Measurements from ENCODE around the gene TFF2. TPM values are rescaled to one million over a fixed set of nuclear protein-coding genes. Genes with fewer than 3 reads are reported as not detected.

The TFF2 gene
- total RNA-seq, 4 donors from 2014 or later, result not detected

DNA sequence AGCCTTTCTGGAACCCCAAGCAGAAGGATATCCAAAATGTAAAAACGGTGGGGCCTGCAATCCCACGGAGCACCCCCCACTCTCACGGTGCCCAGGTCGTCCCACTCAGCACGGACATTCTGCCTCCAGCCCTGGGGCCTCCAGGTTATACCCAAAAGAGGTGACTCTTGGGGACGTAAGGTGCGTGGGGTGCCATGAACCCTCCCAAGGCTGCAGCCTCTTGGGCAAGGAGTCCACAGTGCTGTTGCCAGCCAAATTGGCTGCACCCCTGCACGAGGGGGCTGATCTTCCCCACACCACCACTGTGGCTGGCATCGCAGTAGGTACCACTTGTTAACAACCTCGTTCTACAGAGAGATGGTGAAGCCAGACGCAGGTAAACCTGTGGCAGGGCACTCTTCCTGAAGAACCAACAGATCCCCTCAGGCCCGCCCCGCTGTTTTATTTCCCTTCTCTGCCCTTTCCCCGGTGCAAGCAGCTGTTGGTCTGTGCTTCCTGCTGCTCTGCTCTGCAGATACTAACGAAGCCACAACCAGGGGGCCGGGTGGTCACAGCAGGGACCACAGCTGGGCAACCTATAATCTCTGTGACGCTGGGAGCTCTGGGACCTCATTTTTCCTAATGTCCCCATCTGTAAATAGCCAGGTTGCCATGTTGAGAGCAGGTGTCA is 44.3 kb downstream of the TFF2 start:
- 74 to 75% methylated on average over 13 to 17 of the region's 17 CpGs for WGBS, 2 donors
- no peak for DNase-seq (ENCODE audit: low spot score in 2 of 2)
- Histone ChIP-seq H3K27me3 (peaks cover 0 to 28% of the 10 kb centered on the region in 2 donors), H3K9me3 (no peaks in the 10 kb centered on the region), H3K4me1 (peaks cover 0 to 15% (median 0%) of the 10 kb centered on the region in 4 donors), H3K36me3 (no peaks in the 10 kb centered on the region), H3K27ac (no peak overlapping the region), H3K4me3 (no peak overlapping the region)
- no peak for TF ChIP-seq EP300 (IDR thresholded peaks at IDR 0.05)
- TF ChIP-seq POLR2A (IDR thresholded peaks at IDR 0.05), result no peak
- TF ChIP-seq, protein P1, sequence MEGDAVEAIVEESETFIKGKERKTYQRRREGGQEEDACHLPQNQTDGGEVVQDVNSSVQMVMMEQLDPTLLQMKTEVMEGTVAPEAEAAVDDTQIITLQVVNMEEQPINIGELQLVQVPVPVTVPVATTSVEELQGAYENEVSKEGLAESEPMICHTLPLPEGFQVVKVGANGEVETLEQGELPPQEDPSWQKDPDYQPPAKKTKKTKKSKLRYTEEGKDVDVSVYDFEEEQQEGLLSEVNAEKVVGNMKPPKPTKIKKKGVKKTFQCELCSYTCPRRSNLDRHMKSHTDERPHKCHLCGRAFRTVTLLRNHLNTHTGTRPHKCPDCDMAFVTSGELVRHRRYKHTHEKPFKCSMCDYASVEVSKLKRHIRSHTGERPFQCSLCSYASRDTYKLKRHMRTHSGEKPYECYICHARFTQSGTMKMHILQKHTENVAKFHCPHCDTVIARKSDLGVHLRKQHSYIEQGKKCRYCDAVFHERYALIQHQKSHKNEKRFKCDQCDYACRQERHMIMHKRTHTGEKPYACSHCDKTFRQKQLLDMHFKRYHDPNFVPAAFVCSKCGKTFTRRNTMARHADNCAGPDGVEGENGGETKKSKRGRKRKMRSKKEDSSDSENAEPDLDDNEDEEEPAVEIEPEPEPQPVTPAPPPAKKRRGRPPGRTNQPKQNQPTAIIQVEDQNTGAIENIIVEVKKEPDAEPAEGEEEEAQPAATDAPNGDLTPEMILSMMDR (IDR thresholded peaks at IDR 0.05), result no peak

DNA sequence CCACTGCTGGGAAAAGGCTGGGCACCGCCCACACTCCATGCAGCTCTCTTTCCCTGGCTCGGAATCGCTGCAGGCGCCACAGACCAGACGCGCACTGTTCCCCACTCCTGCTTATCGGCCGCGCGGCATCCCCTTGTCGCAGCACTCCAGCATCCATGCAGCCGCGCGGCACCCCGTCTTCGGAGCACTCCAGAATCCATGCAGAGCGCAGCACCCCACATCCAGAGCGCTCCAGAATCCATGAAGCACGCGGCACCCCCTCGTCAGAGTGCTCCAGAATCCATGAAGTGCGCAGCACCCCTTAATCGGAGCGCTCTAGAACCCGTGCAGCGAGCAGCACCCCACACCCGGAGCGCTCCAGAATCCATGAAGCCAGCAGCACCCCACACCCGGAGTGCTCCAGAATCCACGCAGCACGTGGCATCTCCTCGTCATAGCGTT is 45.1 kb downstream of the TFF2 start:
- Histone ChIP-seq H3K27me3 (peaks cover 0 to 28% of the 10 kb centered on the region in 2 donors), H3K4me1 (peaks cover 0 to 18% (median 0%) of the 10 kb centered on the region in 4 donors), H3K9me3 (no peaks in the 10 kb centered on the region), H3K27ac (no peak overlapping the region), H3K4me3 (no peak overlapping the region), H3K36me3 (no peaks in the 10 kb centered on the region)
- WGBS, 2 donors, result 94 to 97% methylated on average over 33 of the region's 33 CpGs
- TF ChIP-seq, protein P1 (IDR thresholded peaks at IDR 0.05), result no peak
- TF ChIP-seq EP300 (IDR thresholded peaks at IDR 0.05) (no peak), POLR2A (IDR thresholded peaks at IDR 0.05) (no peak)
- DNase-seq (ENCODE audit: low spot score in 2 of 2), result no peak

DNA sequence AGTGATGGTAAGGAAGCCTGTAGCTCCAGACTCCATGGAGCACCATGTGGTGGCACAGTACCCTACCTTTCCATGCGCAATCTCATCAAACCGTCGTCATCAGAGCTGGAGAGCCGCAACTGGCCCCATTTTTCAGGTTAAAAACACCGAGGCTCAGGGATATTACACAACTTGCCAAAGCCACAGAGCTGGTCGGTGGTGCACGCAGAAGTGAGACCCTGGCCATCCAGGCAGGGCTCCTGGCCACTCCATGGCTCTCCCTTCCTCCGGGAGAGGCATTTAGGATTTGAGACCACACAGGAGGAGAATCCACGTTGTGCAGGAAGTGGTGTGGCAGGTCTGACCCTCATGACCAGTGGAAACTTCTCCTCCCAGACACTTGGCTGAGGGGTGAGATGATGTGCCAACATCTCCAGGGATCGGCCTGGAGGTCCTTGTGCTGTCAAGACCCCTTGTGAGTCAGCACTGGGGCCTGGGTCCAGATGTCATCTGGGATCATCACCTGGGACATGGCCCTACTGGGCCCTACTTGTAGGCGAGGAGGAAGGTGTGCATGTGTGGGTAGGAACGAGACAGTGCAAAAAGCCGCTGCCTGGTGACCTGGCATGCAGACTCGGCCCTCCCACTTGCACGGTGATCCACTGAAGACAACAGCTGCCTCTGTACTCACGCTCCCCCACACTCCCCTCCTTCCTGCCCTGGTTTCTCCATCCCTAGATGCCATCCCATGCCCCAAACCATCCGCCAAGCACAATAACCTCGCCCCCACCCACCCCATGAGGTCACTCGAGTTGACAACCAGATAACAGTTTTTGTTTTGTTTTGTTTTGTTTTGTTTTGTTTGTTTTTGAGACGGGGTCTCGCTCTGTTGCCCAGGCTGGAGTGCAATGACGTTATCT is 46.0 kb downstream of the TFF2 start:
- no peak overlapping the region for H3K27ac ChIP-seq
- H3K36me3 ChIP-seq, result no peaks in the 10 kb centered on the region
- DNase-seq (ENCODE audit: low spot score in 2 of 2), result no peak
- no peaks in the 10 kb centered on the region for H3K9me3 ChIP-seq
- WGBS, 2 donors, result 54 to 64% methylated on average over 17 to 22 of the region's 22 CpGs
- H3K4me3 ChIP-seq, result no peak overlapping the region
- H3K27me3 ChIP-seq, result peaks cover 0 to 28% of the 10 kb centered on the region in 2 donors
- peaks cover 0 to 9% (median 0%) of the 10 kb centered on the region in 4 donors for H3K4me1 ChIP-seq
- TF ChIP-seq EP300 (IDR thresholded peaks at IDR 0.05) (no peak), POLR2A (IDR thresholded peaks at IDR 0.05) (no peak)
- TF ChIP-seq, protein P1 (IDR thresholded peaks at IDR 0.05), result no peak

DNA sequence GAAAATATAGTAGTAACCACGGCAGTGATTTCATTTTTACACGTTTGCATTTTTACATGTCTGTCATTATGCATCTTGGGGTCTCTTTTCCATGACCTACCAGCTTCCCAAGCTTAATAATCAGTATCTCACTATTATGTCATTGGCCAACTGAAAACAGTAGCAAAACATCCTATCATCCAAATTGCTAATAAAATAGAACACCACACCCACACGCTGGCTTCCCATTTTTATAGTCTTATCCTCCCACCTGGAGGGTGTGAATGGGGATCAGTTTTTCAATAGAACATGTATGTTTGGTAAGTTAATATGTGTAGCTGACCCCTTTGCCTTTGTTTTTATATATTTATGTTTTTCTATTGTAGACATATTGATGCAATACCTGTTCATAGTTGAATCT is 47.4 kb downstream of the TFF2 start:
- TF ChIP-seq POLR2A (IDR thresholded peaks at IDR 0.05) (no peak), EP300 (IDR thresholded peaks at IDR 0.05) (no peak)
- TF ChIP-seq, protein P1 (IDR thresholded peaks at IDR 0.05), result no peak
- peaks cover 0 to 22% of the 10 kb centered on the region in 2 donors for H3K27me3 ChIP-seq
- WGBS, 2 donors, result 79 to 89% methylated on average over 3 of the region's 3 CpGs

DNA sequence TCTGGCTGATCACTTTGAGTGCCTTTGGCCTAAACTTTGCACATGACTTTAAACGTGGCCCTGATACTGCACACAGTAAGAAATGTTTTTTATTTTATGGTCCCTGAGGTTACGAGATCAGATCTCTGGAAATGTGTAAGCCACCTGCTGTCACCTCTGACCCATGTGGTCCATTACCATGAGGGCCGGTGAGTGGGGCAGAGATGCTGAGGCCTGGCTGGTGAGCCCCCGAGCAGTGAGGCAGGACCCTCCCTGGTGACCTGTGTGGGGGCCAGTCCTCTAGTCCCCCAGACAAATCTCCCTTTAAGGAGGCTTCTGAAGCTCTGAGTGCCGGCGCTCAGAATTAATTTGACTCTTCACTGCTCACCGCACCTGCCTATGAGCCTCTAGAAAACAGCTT is 48.0 kb downstream of the TFF2 start:
- 62 to 80% methylated on average over 7 of the region's 7 CpGs for WGBS, 2 donors
- H3K27ac ChIP-seq, result peak overlapping the region in 1 of 4 donors; percentile 38
- H3K4me1 ChIP-seq, result peaks cover 0 to 12% (median 0%) of the 10 kb centered on the region in 4 donors
- H3K9me3 ChIP-seq, result no peaks in the 10 kb centered on the region
- TF ChIP-seq, protein P1 (IDR thresholded peaks at IDR 0.05), result no peak
- TF ChIP-seq POLR2A (IDR thresholded peaks at IDR 0.05) (no peak), EP300 (IDR thresholded peaks at IDR 0.05) (no peak)
- H3K4me3 ChIP-seq, result no peak overlapping the region
- peaks cover 0 to 16% of the 10 kb centered on the region in 2 donors for H3K27me3 ChIP-seq
- DNase-seq (ENCODE audit: low spot score in 2 of 2), result no peak
- H3K36me3 ChIP-seq, result no peaks in the 10 kb centered on the region

More for the DNA sequence above, 47.4 kb downstream of the TFF2 start:
- H3K4me3 ChIP-seq, result no peak overlapping the region
- H3K27ac ChIP-seq, result no peak overlapping the region
- no peaks in the 10 kb centered on the region for H3K9me3 ChIP-seq
- no peak for DNase-seq (ENCODE audit: low spot score in 2 of 2)
- H3K36me3 ChIP-seq, result no peaks in the 10 kb centered on the region
- H3K4me1 ChIP-seq, result peaks cover 0 to 12% (median 0%) of the 10 kb centered on the region in 4 donors
